ENCODE measurements around the gene ZBTB16. TPM values are rescaled to one million over a fixed set of nuclear protein-coding genes. Genes with fewer than 3 reads are reported as not detected.
"Not testable (repeated sequence)": the region's sequence is repeated elsewhere in the genome, so short reads cannot be mapped to it uniquely, and the experiment has no call there.

The ZBTB16 gene
- polyA plus RNA-seq, 1 donor from 2014 or later, result 9.7 TPM

DNA sequence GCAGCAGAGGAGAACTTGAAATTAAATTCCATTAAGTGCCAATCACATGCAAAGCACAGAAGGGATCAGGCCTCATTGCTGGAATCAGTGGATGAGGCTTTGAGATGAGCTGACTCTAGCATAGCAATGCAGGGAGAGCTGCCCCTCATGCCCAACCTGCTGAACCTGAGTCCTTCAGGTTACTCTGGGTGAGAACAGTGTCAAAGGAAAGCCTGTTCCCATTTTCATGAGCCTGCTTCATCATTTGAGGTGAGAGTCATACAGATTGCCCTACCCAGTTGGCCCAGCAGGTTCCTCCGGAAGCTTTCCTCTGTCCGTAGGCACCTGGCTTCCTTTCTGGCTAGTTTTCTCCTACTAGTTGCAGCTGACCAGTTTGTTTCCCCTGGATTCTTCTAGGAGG is 25.9 kb upstream of the ZBTB16 start:
- Mint-ChIP-seq H3K9me3 (no peaks in the 10 kb centered on the region), H3K27me3 (peaks cover 14% of the 10 kb centered on the region), H3K36me3 (no peaks in the 10 kb centered on the region), H3K4me1 (peaks cover 0 to 4% (median 2%) of the 10 kb centered on the region in 3 donors), H3K4me3 (no peak overlapping the region), H3K27ac (no peak overlapping the region)

DNA sequence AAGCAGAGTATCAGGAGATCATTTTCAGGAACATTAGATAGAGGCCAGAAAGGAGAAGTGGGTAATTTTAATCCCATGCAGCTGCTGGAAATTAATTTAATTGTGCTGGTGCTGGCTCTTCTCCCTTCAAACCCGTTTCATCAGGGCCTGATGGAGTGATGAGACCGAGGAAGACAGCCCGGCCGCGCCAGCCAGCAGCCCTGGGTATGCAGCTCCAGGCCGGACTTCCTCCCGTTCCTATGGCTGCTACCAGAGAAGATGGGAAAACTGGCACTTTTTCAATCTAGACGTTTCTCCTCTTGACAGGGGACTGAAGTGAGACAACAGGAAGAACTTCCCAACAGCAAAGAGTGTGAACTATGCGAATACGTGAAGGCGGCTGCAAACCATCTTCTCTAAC is 24.6 kb upstream of the ZBTB16 start:
- peaks cover 14% of the 10 kb centered on the region for H3K27me3 Mint-ChIP-seq
- no peaks in the 10 kb centered on the region for H3K36me3 Mint-ChIP-seq
- no peak overlapping the region for H3K4me3 Mint-ChIP-seq
- H3K27ac Mint-ChIP-seq, result no peak overlapping the region
- H3K4me1 Mint-ChIP-seq, result peaks cover 0 to 6% (median 2%) of the 10 kb centered on the region in 3 donors
- no peaks in the 10 kb centered on the region for H3K9me3 Mint-ChIP-seq

DNA sequence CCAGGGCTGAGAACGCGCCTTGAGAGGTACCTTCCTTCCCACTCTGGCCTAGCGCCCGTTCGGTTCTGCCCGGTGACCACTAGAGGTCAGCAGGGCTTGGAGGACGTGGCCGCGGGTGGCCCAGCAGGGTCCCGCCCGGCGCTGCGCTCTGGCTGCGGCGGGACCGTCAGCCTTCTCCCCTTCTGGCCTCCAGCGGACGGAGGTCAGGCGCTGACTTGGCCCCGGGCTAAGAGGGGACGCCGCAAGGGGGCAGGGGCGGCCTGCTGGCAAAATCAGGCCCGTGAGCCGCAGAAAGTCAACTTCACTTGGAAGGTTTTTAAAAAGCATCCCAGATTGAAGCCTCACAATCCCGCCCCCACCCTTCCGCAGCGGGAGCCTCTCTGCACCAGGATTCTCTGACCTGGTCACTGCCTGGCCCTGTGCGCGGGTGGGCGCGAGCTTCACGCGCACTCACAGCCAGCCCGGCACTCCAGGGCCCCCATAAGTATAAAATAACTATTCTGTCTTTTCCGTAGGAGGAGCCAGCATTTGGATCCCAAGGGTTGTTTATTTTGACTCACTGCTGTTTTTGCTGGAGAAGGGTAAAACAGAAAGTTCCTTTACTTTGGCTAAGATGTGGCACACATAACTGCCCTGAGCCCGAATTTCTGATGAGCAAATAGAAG is 23.2 kb upstream of the ZBTB16 start:
- no peaks in the 10 kb centered on the region for H3K9me3 Mint-ChIP-seq
- peaks cover 14% of the 10 kb centered on the region for H3K27me3 Mint-ChIP-seq
- peaks cover 0 to 6% (median 2%) of the 10 kb centered on the region in 3 donors for H3K4me1 Mint-ChIP-seq
- no peaks in the 10 kb centered on the region for H3K36me3 Mint-ChIP-seq
- peak overlapping the region in 2 of 4 donors; percentile 12 to 20 for H3K4me3 Mint-ChIP-seq
- no peak overlapping the region for H3K27ac Mint-ChIP-seq

DNA sequence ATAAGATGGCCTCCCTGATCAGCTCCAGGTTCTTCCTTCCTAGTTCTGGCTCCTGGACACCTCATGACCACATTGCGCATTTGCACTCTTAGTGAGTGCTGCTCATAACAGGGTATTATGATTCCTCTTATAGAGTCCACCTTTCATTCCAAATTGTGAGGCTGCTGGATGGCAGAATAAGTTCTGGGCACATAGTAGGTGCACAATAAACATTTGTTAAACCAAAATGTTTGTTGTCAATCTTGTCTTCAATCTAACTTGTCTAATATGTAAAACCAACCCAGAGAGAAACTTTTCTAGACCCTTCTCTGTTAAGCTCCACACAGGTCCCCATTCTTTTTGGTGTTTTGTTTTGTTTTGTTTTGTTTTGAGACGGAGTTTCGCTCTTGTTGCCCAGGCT is 22.6 kb upstream of the ZBTB16 start:
- peaks cover 0 to 2% (median 2%) of the 10 kb centered on the region in 3 donors for H3K4me1 Mint-ChIP-seq
- no peak overlapping the region for H3K27ac Mint-ChIP-seq
- no peak overlapping the region for H3K4me3 Mint-ChIP-seq
- H3K36me3 Mint-ChIP-seq, result no peaks in the 10 kb centered on the region
- no peaks in the 10 kb centered on the region for H3K9me3 Mint-ChIP-seq
- peaks cover 14% of the 10 kb centered on the region for H3K27me3 Mint-ChIP-seq

DNA sequence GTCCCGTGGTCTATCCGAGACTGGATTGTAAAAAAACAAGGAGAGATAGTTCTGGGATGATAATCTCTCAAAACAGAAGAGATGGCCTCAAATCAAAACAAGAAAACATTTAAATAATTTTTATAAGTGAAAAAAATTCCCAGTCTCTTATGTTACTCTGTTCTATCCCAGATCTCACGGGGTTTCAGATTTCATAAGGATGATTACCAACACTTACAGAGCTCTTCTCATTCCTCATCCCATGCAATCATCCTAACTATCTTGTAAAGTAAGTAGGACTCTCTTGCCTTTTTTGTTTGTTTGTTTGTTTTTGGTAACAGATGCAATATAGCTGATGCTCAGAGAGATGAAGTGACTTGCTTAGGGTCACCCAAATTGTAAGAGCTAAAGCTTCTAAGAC is 20.0 kb upstream of the ZBTB16 start:
- H3K4me1 Mint-ChIP-seq, result peaks cover 5 to 7% (median 6%) of the 10 kb centered on the region in 3 donors
- no peaks in the 10 kb centered on the region for H3K9me3 Mint-ChIP-seq
- no peak overlapping the region for H3K27ac Mint-ChIP-seq
- peaks cover 2% of the 10 kb centered on the region for H3K36me3 Mint-ChIP-seq
- peaks cover 15% of the 10 kb centered on the region for H3K27me3 Mint-ChIP-seq
- no peak overlapping the region for H3K4me3 Mint-ChIP-seq

DNA sequence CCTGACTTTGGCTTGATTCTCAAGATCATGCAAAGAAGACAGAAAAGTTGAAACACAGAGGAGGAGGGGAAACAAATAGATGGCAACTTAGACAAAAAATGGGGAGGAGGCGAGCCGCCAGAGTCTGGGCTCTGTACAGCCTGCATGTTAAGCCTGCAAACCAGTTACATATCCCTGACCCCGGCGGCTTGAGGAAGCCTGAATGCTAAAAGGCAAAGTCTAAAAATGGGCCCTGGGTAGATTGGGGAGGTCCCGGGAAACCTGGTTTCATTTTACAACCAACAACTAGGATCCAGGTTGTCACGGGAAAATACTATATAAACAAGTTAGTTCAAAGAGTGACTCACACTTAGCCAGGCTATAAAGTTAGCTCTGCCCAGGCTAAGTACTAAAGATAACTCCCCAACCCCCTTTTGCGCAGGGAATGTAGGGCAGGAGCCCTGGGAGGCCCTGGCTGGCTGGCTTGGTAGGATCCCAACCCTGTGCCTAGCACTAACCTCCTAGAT is 18.8 kb upstream of the ZBTB16 start:
- no peaks in the 10 kb centered on the region for H3K9me3 Mint-ChIP-seq
- peaks cover 3 to 7% (median 5%) of the 10 kb centered on the region in 3 donors for H3K4me1 Mint-ChIP-seq
- no peak overlapping the region for H3K27ac Mint-ChIP-seq
- peaks cover 14% of the 10 kb centered on the region for H3K27me3 Mint-ChIP-seq
- peaks cover 2% of the 10 kb centered on the region for H3K36me3 Mint-ChIP-seq
- no peak overlapping the region for H3K4me3 Mint-ChIP-seq

DNA sequence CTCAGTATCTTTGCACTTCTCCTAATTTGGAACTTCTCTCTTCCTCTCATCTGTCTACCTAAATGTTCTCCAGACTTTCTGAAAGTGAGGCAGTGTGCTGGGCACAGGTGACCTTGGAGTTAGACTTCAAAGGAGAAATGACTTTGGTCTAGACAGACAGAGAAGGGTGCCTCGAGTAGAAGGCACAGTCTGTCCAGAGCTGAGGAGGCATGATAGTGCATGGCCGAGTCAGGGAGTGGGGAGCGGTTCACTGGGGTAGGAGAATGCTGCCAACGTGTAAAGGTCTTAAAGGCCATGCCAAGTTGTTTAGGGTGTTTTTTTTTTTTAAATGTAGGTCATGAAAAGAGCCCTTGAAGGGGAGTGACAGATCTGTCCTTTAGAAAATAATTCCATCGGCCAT is 17.3 kb upstream of the ZBTB16 start:
- Mint-ChIP-seq H3K9me3 (no peaks in the 10 kb centered on the region), H3K27ac (peak overlapping the region in 1 of 3 donors; percentile 78)

DNA sequence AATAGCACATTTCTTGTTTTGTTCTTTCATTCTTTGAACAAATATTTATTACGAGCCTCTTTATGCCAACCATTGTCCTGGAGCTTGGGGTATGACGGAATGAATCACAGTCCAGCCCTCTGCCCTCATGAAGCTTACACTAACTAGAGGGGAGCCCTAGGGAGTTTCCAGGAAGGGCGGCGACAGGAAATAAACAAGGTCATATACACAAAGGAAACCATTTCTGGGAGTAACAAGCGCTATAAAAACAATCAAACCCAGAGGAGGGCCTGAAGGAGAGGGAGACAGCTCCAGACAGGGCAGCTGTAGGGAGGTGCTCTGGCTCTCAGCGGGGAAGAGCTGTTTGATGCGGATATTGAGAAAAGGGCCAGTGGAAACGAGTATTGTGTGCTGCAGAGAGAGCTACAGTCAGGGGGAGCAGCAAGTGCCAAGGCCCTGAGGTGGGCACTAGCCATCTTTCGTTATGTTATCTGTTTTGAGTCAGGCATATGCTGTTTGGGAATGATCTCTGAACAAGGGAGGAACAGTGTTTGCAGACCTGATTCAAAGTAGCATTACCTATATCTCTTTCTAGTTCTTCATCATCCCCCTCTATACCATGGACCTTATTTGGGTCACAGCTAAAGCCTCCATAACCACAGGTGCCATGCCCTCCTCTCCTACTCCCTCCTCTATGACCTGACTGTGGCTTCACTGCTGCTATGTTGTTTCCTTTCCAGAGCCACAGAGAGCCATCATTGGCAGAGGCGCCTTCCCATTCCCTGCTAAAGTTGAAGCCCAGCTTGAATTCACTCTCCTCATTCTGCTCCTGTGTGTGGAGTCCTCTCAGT is 15.3 kb upstream of the ZBTB16 start:
- Mint-ChIP-seq H3K4me1 (peaks cover 3 to 7% (median 5%) of the 10 kb centered on the region in 3 donors), H3K4me3 (peak overlapping the region in 1 of 4 donors; percentile 52), H3K27ac (no peak overlapping the region), H3K27me3 (peaks cover 15% of the 10 kb centered on the region), H3K36me3 (peaks cover 2% of the 10 kb centered on the region), H3K9me3 (no peaks in the 10 kb centered on the region)

More for the DNA sequence above, 17.3 kb upstream of the ZBTB16 start:
- H3K4me1 Mint-ChIP-seq, result peaks cover 3 to 7% (median 5%) of the 10 kb centered on the region in 3 donors
- peaks cover 2% of the 10 kb centered on the region for H3K36me3 Mint-ChIP-seq
- no peak overlapping the region for H3K4me3 Mint-ChIP-seq
- H3K27me3 Mint-ChIP-seq, result peaks cover 8% of the 10 kb centered on the region

DNA sequence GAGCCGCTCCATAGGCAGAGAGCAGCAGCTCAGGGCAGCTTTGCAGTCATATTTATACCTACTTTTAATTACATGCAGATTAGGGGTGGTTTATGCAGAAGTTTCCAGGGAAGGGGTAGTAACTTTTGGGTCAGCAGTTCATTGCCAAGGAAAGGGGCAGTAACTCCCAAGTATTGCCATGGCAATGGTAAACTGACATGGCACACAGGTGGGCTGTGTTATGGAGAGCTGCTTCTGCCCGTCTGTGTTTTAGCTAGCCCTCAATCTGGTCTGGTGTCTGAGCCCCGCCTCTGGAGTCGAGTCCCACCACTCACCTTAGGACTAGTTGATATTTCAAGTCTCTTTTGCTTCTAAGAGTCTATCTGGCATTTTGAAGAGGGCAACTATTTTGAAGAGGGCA is 12.2 kb upstream of the ZBTB16 start:
- Mint-ChIP-seq H3K27me3 (peaks cover 20% of the 10 kb centered on the region), H3K27ac (no peak overlapping the region), H3K4me1 (peaks cover 3 to 5% (median 5%) of the 10 kb centered on the region in 3 donors), H3K9me3 (no peaks in the 10 kb centered on the region), H3K36me3 (no peaks in the 10 kb centered on the region), H3K4me3 (no peak overlapping the region)

DNA sequence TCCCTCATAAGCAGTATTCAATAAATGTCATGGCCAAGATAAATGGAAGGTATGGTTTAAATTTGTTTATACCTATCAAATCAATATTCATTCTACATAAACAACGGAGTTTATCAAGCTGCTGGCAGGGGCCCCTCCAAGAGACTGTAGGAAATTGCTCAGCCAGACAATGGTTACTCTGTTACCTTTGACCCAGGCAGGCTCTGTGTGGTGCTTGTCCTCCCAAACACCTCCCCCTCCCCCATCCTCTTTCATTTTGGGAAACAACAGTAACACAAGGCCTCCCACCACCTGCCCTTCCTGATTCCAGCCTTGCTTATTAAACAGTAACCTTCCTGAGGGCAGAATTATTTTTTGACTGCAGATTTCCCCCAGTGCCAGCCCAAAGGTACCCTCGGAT is 10.5 kb upstream of the ZBTB16 start:
- Mint-ChIP-seq H3K27ac (no peak overlapping the region), H3K4me1 (peaks cover 2 to 3% (median 2%) of the 10 kb centered on the region in 3 donors), H3K36me3 (no peaks in the 10 kb centered on the region), H3K9me3 (no peaks in the 10 kb centered on the region), H3K27me3 (peaks cover 20% of the 10 kb centered on the region), H3K4me3 (no peak overlapping the region)

DNA sequence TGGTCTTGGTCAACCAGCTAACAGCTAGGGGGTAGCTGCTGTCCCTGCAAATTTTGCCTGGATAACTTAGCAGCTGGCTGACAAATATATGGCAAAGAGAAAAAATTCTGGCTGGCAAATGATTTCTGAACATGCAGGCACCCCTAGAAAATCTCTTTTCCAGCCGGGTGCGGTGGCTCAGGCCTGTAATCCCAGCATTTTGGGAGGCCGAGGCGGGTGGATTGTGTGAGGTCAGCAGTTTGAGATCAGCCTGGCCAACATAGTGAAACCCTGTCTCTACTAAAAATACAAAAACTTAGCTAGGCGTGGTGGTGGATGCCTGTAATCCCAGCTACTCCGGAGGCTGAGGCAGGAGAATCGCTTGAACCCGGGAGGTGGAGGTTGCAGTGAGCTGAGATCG is 9.7 kb upstream of the ZBTB16 start:
- H3K4me1 Mint-ChIP-seq, H3K36me3 Mint-ChIP-seq, H3K4me3 Mint-ChIP-seq, H3K27ac Mint-ChIP-seq, H3K9me3 Mint-ChIP-seq: not testable (repeated sequence)
- peaks cover 16% of the 10 kb centered on the region for H3K27me3 Mint-ChIP-seq

DNA sequence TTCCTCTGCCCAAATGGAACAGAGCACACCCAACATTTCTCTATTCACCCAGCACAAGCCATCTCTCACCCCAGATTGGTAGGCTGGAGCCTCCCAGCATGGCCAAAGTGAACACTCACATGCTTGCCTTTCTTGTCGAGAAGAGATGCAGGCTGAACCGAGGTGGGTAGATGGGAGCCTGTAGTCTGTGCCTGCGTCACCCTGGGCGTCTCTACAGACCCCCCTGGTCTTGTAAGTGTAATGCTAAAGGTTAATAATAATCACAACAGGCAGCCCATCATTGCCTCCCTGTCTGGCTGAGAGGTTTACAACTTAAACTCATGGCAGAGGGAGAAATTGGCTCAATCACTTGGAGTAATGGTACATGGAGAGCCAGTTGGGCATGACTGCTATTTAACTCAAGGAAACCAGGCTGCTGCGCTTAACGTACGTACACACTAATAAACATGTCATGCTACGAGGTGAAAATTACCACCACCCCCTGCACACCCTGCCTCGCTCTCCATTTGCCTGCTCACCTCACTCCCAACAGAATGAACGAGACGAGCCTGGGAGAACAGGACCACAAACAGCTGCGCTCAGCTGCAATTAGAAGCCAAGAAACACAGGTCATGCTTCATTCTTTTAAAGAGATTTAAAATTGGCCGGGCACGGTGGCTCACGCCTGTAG is 9.1 kb upstream of the ZBTB16 start:
- no peak overlapping the region for H3K4me3 Mint-ChIP-seq
- H3K36me3 Mint-ChIP-seq, result no peaks in the 10 kb centered on the region
- H3K9me3 Mint-ChIP-seq, result no peaks in the 10 kb centered on the region
- H3K27me3 Mint-ChIP-seq, result peaks cover 16% of the 10 kb centered on the region
- H3K4me1 Mint-ChIP-seq, result no peaks in the 10 kb centered on the region
- H3K27ac Mint-ChIP-seq, result no peak overlapping the region

DNA sequence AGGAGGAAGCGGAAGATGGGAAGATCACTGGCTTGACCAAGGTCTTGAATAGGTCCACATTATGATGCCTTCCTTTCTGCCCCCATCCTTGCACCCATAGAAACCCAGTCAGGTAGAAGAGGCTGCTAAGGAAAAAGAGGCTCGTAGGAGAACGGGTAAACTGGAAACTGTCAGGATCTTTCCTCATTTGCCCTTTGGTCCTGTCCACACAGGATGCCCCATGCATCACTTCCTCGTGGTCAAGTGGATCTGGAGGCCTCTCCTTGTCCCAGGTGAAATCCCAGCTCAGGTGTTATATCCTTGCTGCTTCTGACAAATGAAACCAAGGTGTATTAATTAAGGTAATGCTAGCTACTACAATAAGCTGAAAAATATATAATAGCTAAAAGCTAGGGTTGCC is 8.0 kb upstream of the ZBTB16 start:
- H3K4me3 Mint-ChIP-seq, result no peak overlapping the region
- no peaks in the 10 kb centered on the region for H3K9me3 Mint-ChIP-seq
- H3K4me1 Mint-ChIP-seq, result no peaks in the 10 kb centered on the region
- H3K27ac Mint-ChIP-seq, result no peak overlapping the region
- peaks cover 13% of the 10 kb centered on the region for H3K27me3 Mint-ChIP-seq
- no peaks in the 10 kb centered on the region for H3K36me3 Mint-ChIP-seq

DNA sequence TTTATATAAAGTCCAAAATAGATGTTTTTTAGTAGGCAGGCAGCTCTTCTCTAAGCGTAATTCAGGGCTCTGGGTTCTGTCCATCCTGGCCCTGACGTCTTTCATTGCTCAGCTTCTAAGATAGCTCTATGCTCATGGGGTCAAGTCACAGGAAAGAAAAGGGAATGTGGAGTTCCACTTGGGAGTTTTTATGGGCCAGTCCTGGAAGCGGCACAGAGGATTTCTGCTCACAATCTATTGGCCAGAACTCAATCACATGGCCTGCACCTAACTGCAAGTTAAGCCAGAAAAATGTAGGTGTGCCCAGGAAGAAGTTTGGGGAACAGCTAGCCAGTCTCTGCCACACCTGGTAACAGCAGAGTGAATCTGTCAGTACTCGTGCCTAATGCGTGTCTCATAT is 7.4 kb upstream of the ZBTB16 start:
- Mint-ChIP-seq H3K27ac (no peak overlapping the region), H3K9me3 (no peaks in the 10 kb centered on the region), H3K4me3 (no peak overlapping the region), H3K27me3 (peaks cover 18% of the 10 kb centered on the region), H3K4me1 (no peaks in the 10 kb centered on the region), H3K36me3 (no peaks in the 10 kb centered on the region)

DNA sequence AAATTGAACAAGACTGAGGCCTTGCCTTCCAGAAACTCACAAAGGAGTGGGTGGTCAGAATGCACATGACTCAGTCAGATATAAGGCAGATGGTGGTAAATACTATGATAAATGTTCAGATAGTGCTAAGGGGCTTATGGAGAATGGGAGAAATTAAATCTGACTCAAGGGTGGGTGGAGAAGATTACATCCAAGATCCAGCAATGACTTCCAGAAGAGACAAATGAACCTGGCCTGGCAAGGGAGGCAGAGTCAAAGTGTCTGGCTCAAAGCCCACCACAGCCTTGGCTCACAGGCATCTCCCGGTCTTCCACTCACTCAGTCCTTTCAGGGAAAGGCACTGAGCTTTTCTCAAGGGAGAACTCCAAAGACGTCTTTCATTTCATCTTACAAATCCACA is 6.1 kb upstream of the ZBTB16 start:
- Mint-ChIP-seq H3K9me3 (no peaks in the 10 kb centered on the region), H3K27me3 (peaks cover 27% of the 10 kb centered on the region), H3K27ac (no peak overlapping the region), H3K36me3 (no peaks in the 10 kb centered on the region), H3K4me1 (peaks cover 0 to 1% (median 0%) of the 10 kb centered on the region in 3 donors), H3K4me3 (no peak overlapping the region)

Data from IgD-negative memory B cell (primary cell).